ENCODE measurements around the gene ELL2. TPM values are rescaled to one million over a fixed set of nuclear protein-coding genes. Genes with fewer than 3 reads are reported as not detected.

Gene ELL2
- total and polyA plus RNA-seq, 2 of the 13 experiments (the other 11 are each of a cell fraction or from before 2014, with no cell fraction given), result 78.9 to 97.1 TPM

DNA sequence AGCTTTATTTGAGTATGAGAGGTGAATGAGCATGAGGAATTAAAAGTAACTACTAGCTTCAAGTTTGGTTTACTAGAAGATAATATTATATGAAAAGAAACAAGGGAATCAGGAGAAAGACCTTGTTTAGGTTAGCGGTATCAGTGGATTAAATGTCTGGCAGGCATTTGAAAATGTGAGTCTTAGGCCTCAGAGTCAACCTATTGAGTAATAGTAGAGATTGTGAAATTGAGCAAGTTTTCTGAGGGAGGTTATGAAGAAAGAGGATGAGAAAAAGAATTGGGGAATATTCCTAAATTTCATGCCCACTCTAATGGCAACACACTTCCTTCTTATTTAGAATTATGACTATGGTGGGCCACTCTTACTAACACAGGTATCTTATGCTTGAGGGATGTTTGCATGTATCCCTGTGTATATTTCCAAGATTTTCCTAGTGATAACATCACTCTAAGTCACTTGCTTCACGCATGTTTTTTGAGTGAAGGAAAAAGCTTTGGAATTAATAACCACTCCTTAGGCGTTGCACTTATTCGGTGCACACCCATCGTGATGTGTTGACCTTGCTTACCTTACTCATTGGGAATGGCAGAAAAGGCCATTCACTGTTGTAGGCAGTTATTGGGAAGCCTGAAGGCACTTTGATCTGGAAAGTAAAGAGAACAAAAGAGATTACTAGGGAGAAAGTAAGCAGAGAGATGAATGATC lies 8.2 kb upstream of the ELL2 start (continued):
- TF ChIP-seq, protein P1, sequence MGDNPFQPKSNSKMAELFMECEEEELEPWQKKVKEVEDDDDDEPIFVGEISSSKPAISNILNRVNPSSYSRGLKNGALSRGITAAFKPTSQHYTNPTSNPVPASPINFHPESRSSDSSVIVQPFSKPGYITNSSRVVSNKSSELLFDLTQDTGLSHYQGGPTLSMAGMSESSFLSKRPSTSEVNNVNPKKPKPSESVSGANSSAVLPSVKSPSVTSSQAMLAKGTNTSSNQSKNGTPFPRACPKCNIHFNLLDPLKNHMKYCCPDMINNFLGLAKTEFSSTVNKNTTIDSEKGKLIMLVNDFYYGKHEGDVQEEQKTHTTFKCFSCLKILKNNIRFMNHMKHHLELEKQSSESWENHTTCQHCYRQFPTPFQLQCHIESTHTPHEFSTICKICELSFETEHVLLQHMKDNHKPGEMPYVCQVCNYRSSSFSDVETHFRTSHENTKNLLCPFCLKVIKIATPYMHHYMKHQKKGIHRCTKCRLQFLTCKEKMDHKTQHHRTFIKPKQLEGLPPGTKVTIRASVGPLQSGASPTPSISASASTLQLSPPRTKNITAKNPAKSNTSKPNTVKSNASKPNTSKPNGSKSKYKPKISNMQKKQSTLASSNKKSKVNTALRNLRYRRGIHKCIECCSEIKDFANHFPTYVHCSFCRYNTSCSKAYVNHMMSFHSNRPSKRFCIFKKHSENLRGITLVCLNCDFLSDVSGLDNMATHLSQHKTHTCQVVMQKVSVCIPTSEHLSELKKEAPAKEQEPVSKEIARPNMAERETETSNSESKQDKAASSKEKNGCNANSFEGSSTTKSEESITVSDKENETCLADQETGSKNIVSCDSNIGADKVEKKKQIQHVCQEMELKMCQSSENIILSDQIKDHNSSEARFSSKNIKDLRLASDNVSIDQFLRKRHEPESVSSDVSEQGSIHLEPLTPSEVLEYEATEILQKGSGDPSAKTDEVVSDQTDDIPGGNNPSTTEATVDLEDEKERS (CRISPR knock-in tag; IDR thresholded peaks at IDR 0.05), result no peak
- TF ChIP-seq ZNF549 (CRISPR knock-in tag; IDR thresholded peaks at IDR 0.05) (no peak), SNAPC2 (CRISPR knock-in tag; IDR thresholded peaks at IDR 0.05) (peak; percentile 72; the same call in 1 of the 2 replicates), NFE2L1 (CRISPR knock-in tag; IDR thresholded peaks at IDR 0.05; ENCODE audit: borderline replicate concordance) (no peak), POGZ (CRISPR knock-in tag; IDR thresholded peaks at IDR 0.05) (peak; percentile 79), ZFP41 (CRISPR knock-in tag; IDR thresholded peaks at IDR 0.05; ENCODE audit: borderline replicate concordance) (no peak), SOX6 (IDR thresholded peaks at IDR 0.05) (no peak), SOX6 (CRISPR knock-in tag; IDR thresholded peaks at IDR 0.05) (peak; percentile 96), NKX3-1 (CRISPR knock-in tag; IDR thresholded peaks at IDR 0.05) (peak; percentile 67; the same call in 1 of the 2 replicates), TEF (CRISPR knock-in tag; IDR thresholded peaks at IDR 0.05) (no peak), ZFYVE20 (CRISPR knock-in tag; IDR thresholded peaks at IDR 0.05; ENCODE audit: borderline replicate concordance, low read depth) (no peak)
- TF ChIP-seq, protein P2, sequence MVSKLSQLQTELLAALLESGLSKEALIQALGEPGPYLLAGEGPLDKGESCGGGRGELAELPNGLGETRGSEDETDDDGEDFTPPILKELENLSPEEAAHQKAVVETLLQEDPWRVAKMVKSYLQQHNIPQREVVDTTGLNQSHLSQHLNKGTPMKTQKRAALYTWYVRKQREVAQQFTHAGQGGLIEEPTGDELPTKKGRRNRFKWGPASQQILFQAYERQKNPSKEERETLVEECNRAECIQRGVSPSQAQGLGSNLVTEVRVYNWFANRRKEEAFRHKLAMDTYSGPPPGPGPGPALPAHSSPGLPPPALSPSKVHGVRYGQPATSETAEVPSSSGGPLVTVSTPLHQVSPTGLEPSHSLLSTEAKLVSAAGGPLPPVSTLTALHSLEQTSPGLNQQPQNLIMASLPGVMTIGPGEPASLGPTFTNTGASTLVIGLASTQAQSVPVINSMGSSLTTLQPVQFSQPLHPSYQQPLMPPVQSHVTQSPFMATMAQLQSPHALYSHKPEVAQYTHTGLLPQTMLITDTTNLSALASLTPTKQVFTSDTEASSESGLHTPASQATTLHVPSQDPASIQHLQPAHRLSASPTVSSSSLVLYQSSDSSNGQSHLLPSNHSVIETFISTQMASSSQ (IDR thresholded peaks at IDR 0.05; ENCODE audit: low read depth), result peak; percentile 49; the same call in 1 of the 2 replicates
- TF ChIP-seq, protein P2 (CRISPR knock-in tag; IDR thresholded peaks at IDR 0.05; ENCODE audit: borderline replicate concordance), result peak; percentile 75; the same call in 1 of the 2 replicates
- TF ChIP-seq, protein P3, sequence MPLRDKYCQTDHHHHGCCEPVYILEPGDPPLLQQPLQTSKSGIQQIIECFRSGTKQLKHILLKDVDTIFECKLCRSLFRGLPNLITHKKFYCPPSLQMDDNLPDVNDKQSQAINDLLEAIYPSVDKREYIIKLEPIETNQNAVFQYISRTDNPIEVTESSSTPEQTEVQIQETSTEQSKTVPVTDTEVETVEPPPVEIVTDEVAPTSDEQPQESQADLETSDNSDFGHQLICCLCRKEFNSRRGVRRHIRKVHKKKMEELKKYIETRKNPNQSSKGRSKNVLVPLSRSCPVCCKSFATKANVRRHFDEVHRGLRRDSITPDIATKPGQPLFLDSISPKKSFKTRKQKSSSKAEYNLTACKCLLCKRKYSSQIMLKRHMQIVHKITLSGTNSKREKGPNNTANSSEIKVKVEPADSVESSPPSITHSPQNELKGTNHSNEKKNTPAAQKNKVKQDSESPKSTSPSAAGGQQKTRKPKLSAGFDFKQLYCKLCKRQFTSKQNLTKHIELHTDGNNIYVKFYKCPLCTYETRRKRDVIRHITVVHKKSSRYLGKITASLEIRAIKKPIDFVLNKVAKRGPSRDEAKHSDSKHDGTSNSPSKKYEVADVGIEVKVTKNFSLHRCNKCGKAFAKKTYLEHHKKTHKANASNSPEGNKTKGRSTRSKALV (CRISPR knock-in tag; IDR thresholded peaks at IDR 0.05), result no peak
- TF ChIP-seq, protein P4, sequence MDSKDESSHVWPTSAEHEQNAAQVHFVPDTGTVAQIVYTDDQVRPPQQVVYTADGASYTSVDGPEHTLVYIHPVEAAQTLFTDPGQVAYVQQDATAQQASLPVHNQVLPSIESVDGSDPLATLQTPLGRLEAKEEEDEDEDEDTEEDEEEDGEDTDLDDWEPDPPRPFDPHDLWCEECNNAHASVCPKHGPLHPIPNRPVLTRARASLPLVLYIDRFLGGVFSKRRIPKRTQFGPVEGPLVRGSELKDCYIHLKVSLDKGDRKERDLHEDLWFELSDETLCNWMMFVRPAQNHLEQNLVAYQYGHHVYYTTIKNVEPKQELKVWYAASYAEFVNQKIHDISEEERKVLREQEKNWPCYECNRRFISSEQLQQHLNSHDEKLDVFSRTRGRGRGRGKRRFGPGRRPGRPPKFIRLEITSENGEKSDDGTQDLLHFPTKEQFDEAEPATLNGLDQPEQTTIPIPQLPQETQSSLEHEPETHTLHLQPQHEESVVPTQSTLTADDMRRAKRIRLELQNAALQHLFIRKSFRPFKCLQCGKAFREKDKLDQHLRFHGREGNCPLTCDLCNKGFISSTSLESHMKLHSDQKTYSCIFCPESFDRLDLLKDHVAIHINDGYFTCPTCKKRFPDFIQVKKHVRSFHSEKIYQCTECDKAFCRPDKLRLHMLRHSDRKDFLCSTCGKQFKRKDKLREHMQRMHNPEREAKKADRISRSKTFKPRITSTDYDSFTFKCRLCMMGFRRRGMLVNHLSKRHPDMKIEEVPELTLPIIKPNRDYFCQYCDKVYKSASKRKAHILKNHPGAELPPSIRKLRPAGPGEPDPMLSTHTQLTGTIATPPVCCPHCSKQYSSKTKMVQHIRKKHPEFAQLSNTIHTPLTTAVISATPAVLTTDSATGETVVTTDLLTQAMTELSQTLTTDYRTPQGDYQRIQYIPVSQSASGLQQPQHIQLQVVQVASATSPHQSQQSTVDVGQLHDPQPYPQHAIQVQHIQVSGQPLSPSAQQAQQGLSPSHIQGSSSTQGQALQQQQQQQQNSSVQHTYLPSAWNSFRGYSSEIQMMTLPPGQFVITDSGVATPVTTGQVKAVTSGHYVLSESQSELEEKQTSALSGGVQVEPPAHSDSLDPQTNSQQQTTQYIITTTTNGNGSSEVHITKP (CRISPR knock-in tag; IDR thresholded peaks at IDR 0.05; ENCODE audit: low read depth), result no peak

Data from HepG2 (cell line).